T-helper 2 cell (primary cell): Measurements from ENCODE around the gene HES6.

Experiments used
- DNase-seq, 5 experiments: peaks; one replicate each; pipeline versions ENCODE4 v3.0.0 to v3.0.0-alpha.2; 2012 to 2022

The HES6 gene

DNA sequence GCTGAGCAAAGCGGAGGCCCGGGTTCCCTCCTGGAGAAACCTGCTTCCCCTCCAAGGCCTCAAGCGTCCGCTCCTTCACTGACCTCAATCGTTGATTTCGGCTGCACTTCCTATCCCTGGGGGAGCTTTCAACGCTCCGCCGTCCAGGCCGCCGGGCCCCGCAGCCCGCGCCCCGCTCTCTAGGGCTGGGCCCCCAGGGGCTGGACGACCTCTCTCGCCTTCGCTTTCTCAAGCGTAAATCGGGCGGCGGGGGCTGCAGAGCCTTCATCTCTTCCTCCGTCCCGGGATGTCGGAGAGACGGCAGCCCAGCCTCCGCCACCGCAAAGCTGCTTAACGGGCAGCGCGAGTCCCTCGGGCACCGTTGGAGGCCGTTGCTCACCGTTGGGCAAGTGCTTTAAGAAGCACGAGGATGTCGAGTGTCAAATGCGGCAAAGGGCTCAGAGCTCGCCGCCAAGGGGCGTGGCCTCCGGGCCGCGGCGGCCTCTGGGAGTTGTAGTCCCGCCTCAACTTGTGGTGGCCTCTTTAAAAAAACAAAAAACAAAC is 8.5 kb downstream of the HES6 start:
- DNase-seq: peak; percentile 46 to 81 (median 68)

- no peak for DNase-seq
Measured at GRCh38 chr2:238230699-238231098, 9.1 kb downstream of the HES6 start.

DNA sequence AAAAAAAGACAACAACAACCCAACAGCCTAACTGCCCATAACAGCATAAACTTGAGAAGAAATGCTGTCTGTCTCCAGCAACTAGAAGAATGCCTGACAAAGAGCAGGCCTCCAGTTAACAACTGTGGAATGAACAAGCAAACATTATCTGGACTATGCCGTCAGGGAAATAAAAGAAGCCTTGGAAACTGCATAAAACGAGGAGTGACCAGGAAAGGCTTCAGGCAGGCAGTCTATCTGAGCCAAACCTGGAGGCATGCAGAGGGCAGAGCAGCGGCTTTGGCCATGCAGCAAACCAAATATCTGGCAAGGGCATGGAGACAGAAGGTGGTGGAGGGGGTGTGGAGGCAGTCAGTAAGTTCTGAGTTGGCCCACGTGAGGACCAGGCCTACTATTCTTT is 11.1 kb downstream of the HES6 start:
- DNase-seq: no peak

DNA sequence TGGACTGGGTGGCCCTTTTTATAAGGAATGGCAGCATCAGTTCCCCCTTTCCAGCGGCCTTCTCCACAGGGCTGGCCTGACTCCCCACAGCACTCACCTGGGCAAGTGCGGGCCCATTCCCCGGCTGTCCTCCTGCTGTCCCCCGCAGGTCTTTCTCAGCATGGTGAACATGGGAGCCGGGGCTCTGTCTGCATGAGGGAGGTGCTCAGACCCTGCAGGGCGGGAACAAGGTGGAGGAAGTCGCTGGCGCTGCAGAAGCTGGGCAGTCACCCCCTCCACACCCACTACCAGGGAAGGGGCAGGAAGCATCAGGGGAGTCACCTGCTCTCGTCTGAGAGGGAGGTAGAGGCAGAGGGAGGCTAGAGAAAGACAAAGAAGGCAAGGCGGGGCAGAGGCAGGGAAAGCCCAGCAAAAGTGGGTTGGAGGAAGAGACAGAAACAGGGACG is 12.2 kb downstream of the HES6 start:
- no peak for DNase-seq

GRCh38 chr2:238226698-238227586 is 12.9 kb downstream of the HES6 start:
- DNase-seq: no peak

DNA sequence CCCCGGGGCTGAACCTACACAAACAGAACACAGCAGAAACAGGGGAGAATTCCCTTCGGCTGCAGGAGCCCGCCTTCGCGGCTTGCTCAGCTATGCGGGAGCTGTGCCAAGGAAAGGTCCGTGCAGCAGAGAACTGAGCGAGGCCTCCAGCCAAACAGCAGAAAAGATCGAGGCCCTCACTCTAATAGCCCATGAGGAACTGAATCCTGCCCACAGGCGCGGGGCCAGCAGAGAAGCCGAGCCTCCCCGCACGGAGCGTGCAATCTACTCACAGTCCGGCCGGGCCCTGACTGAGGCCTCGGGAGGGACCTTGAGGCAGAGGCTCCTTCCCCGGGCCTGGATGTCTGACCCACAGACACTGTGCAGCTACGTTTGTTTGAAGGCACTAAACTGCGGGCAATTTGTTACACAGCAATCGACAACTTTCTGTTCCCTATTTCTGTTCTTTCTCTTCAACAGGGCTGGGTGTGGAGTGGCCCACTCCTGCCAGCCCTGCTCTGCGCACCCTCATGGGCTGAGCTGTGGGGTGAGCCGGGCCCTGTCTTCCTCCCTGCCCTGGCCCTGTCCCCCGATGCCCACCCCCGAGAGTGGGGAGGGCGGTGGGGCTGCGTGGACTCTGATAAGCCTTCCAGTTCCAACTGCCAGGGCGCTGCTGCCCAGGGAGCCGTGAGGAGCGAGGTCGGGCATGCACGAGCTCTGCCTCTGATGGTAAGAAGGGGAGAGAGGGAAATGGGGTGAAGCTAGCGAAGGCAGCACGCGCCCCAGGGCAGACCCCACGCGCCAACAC is 13.7 kb downstream of the HES6 start:
- DNase-seq: no peak

GRCh38 chr2:238225121-238225520 is 14.7 kb downstream of the HES6 start:
- DNase-seq: no peak

- no peak for DNase-seq
Measured at GRCh38 chr2:238224356-238225035, 15.3 kb downstream of the HES6 start.

GRCh38 chr2:238220892-238221521 is 18.8 kb downstream of the HES6 start:
- DNase-seq: no peak

GRCh38 chr2:238220274-238220891 is 19.5 kb downstream of the HES6 start:
- DNase-seq: no peak

- DNase-seq: no peak
Measured at GRCh38 chr2:238216651-238217184, 23.1 kb downstream of the HES6 start.

GRCh38 chr2:238207006-238207405 is 32.8 kb downstream of the HES6 start:
- no peak for DNase-seq

DNA sequence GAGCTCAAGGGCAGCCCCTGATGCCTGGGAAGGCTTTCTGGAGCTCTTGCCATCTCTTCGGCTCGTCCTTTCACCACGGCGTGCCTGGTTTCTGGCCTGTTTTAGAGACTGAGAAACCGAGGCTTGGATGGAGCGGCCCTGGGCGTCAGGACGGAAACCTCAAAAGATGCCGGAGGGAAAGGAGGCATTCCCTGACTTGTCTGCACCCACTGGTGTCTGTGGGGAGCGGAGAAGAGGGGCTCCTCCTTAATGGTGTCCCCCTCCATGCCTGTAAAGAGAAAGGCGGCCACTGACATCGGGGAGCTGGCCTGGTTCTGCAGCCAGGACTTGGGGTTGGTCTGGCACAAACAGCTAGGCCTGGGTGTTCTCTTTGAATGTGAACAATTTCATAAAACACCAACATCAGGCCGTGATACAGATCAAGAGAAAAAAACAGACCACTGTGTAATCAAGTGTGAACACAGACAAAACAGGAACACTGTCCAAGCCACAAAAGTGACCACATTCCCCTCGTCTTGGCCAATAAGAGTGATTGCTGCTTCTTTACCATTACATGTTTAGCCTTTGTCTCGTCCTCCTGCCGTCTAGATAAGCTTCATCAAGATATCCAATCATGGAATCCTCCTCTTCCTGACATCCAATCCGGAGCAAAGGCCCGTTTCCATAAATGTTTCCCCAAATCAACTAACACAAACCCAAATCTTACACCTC is 35.7 kb downstream of the HES6 start:
- DNase-seq: peak in 1 of 5 experiments; percentile 13

GRCh38 chr2:238203094-238203972 is 36.5 kb downstream of the HES6 start, which contains the start of gene ILKAP:
Gene ILKAP, minus strand, starts transcription at chr2:238203695. Its CDS starts 142 bp downstream, at chr2:238203553.
- peak; percentile 83 to 92 (median 88) for DNase-seq

DNA sequence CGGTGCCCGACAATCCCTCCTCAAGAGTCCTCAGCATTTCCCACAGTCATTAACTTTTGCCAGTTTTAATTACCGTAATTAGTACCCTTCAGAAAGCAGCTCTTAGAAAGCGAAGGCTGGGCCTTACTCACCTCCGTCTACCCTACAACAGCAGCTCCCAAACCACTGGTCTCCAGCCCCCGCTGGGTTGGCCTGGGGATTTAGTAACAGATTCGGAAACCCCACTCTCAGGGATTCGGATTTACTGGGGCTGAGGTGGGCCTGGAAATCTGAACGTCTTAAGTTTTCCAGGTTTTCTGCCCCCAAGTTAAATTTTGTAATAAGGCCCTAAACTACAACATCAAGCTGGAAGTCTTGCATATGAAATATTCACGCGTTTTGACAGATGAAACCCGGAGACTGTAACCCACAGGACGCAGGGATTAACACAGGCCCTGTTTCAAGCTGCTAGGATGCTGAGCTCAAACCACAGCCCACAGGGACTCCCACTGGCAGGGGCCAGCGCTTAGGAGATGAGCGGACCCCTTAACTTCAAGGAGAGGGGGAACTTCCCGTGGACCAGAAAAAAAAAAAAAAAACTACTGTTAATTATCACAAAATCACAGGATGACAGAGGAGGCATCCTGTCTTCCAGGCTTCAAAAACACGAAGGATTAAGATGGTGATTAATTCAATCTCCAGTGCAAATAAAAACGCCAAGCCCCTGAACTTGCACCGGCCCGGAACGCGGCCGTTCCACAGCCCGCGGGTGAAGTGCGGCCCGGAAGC is 37.3 kb downstream of the HES6 start:
- peak in 2 of 5 experiments; percentile 19 to 47 for DNase-seq

DNA sequence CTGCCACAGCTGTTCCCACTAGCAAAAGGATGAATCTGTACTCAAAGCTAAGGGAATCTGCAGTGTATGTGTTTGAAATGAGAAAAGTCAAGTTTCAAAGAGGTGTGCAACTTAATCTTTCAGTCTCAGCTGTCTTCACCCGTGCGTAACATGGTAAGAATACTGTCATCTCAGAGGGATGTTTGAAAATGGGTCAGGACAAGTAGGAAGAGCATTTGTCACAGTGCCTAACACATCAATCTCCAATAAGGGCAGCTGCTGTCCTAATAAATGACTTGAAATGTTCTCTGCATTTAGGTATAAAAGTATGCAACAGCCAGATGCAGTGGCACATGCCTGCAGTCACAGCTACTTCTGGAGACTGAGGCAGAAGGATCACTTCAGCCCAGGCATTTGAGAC is 49.4 kb downstream of the HES6 start:
- no peak for DNase-seq
